Panc1 (cell line): ENCODE results near the gene ESYT2.

Experiments used
- CTCF ChIP-seq: fragments of 450-650 bp; IDR thresholded peaks from 2 replicates; pipeline ENCODE4 v1.5.1; 2017; ENCODE audit warnings: mild to moderate bottlenecking
- POLR2AphosphoS5 ChIP-seq: IDR thresholded peaks from 2 replicates; pipeline ENCODE4 v1.6.1; 2012; ENCODE audit warnings: mild to moderate bottlenecking, low read depth, low read length, moderate library complexity

GRCh38 chr7:158860394-158860793 lies 31.1 kb upstream of the ESYT2 start:
- TF ChIP-seq CTCF (no peak), POLR2AphosphoS5 (no peak)
